ENCODE measurements around the gene ACOT6.
"Not testable (repeated sequence)": the region's sequence is repeated elsewhere in the genome, so short reads cannot be mapped to it uniquely, and the experiment has no call there.

ACOT6 gene, protein sequence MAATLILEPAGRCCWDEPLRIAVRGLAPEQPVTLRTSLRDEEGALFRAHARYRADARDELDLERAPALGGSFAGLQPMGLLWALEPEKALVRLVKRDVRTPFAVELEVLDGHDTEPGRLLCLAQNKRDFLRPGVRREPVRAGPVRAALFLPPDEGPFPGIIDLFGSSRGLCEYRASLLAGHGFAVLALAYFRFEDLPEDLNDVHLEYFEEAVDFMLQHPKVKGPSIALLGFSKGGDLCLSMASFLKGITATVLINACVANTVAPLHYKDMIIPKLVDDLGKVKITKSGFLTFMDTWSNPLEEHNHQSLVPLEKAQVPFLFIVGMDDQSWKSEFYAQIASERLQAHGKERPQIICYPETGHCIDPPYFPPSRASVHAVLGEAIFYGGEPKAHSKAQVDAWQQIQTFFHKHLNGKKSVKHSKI

DNA sequence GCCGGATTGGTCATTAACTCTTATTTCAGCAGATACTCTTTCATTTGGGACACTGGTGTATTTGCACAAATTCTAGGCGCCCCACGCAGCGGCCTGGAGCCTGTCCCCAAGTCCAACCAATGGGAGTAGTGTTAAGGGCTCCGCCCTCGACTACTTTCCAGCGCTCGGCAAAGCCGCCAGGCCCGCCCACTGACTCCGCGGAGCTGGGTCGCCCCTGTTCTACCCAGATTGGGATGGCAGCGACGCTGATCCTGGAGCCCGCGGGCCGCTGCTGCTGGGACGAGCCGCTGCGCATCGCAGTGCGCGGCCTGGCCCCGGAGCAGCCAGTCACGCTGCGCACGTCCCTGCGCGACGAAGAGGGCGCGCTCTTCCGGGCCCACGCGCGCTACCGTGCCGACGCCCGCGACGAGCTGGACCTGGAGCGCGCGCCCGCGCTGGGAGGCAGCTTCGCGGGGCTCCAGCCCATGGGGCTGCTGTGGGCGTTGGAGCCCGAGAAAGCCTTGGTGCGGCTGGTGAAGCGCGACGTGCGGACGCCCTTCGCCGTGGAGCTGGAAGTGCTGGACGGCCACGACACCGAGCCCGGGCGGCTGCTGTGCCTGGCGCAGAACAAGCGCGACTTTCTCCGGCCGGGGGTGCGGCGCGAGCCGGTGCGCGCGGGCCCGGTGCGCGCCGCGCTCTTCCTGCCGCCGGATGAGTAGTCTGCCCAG, at the start of gene ACOT6:
Gene ACOT6, plus strand, starts transcription at position 179 of the 707 bp plus-strand sequence. Its CDS starts 55 bp downstream, at position 234.
- peak; percentile 53 for DNase-seq (ENCODE audit: low read depth)

DNA sequence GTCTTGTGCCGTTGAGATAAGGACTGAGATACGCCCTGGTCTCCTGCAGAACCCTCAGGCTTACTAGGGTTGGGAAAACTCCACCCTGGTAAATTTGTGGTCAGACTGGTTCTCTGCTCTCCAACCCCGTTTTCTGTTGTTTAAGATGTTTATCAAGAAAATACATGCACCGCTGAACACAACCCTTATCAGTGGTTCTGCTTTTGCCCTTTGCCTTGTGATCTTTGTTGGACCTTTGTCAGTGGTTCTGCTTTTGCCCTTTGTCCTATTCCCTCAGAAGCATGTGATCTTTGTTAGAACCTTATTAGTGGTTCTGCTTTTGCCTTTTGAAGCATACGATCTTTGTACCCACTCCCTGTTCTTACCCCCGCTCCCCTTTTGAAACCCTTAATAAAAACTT, 49.6 kb upstream of the ACOT6 start:
- not testable (repeated sequence) for DNase-seq (ENCODE audit: low read depth)

DNA sequence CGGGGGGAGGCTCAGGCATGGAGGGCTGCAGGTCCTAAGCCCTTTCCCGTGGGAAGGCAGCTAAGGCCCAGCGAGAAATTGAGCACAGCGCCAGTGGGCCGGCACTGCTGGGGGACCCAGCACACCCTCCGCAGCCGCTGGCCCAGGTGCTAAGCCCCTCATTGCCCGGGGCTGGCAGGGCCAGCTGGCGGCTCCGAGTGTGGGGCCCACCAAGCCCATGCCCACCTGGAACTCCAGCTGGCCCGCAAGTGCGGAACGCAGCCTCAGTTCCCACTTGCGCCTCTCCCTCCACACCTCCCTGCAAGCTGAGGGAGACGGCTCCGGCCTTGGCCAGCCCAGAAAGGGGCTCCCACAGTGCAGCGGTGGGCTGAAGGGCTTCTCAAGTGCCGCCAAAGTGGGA, 45.9 kb upstream of the ACOT6 start:
- DNase-seq (ENCODE audit: low read depth): not testable (repeated sequence)

DNA sequence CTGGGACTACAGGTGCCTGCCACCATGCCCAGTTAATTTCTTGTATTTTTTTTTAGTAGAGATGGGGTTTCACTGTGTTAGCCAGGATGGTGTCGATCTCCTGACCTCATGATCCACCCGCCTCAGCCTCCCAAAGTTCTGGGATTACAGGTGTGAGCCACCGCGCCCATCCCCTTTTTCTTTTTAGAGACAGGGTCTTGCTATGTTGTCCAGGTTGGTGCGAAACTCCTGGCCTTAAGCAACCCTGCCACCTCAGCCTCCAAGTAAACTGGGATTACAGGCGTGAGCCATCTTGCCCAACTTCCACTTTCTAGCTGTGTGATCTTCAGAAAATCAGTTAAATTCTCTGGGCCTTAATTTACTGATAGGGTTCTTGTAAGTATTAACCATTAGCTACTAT, 45.4 kb upstream of the ACOT6 start:
- not testable (repeated sequence) for DNase-seq (ENCODE audit: low read depth)

DNA sequence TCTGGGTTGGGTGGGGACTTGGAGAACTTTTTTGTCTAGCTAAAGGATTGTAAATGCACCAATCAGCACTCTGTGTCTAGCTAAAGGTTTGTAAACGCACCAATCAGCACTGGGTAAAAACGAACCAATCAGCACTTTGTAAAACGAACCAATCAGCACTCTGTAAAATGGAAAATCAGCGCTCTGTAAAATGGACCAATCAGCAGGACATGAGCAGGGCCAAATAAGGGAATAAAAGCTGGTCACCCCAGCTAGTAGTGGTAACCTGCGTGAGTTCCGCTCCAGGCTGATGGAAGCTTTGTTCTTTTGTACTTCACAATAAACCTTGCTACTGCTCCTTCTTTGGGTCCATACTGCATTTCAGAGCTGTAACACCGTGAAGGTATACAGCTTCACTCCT, 45.0 kb upstream of the ACOT6 start:
- no peak for DNase-seq (ENCODE audit: low read depth)

DNA sequence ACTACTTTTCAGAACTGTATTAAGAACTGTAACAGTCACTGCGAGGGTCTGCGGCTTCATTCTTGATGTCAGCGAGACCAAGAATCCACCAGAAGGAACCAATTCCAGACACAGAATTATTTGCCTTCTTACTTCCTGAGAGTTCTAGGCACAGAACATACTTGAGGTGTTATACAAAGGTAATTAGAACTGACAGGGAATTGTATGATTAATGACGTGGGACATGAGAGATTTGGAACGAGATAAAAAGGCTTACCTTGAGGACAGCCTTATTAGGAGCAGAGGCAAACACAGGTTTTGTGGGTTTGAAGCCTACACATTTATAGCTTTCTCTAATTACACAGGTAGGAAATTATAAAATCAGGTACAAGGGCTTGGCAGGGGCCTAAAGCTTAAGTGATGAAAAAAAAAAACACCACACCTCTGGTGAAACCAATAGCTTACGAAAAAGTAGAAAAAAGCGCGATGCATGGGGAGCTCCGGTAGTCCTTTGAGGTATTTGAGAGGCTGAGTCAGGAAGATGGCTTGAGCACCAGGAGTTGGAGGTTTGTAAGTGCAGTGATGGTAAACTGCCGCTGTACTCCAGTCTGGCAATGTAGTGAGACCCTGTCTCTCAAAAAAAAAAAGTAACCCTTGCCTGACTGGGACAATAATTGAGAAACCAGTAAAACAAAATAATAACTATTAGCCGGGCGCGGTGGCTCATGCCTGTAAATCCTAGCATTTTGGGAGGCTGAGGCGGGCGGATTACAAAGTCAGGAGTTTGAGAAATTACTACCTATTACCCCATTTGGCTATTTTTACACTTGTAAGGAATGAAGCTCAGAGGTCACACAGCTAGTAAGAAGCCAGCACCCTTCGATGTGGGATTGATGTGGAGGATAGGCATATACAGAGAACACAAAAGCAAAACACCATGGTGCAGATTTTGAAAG, 44.1 kb upstream of the ACOT6 start:
- no peak for DNase-seq (ENCODE audit: low read depth)

DNA sequence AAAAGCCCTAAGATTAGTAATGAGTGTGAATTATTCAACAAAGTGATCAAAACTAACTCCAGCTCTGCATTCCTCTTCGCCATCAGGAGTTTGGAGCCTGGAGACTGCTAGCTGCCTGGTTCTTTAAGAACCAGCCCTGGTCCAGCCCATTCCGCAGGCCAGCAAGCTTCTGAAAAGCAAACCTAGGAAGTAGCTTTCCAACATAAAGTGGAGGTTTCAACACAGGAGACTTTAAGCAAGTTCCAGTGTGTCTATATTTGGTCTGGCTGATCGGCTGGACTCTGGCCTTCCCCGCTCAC, 43.5 kb upstream of the ACOT6 start:
- not testable (repeated sequence) for DNase-seq (ENCODE audit: low read depth)

DNA sequence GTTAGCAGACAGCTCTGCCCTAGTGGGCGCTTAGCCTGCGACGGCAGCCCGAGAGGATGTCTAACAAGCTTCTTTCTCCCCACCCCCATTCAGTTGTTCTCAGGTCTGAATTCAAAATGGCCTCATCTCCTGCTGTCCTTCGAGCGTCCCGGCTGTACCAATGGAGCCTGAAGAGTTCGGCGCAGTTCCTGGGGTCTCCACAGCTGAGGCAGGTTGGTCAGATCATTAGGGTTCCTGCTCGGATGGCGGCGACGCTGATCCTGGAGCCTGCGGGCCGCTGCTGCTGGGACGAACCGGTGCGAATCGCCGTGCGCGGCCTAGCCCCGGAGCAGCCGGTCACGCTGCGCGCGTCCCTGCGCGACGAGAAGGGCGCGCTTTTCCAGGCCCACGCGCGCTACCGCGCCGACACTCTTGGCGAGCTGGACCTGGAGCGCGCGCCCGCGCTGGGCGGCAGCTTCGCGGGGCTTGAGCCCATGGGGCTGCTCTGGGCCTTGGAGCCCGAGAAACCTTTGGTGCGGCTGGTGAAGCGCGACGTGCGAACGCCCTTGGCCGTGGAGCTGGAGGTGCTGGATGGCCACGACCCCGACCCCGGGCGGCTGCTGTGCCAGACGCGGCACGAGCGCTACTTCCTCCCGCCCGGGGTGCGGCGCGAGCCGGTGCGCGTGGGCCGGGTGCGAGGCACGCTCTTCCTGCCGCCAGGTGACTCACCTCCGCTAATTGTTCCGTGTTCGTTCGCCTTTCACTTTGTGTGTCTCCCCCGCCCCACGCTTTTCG, 42.9 kb upstream of the ACOT6 start, which contains the start of gene ACOT2:
Gene ACOT2, plus strand, starts transcription at position 29 of the 774 bp plus-strand sequence. Its CDS starts 28 bp downstream, at position 57.
- DNase-seq (ENCODE audit: low read depth): peak; percentile 77

DNA sequence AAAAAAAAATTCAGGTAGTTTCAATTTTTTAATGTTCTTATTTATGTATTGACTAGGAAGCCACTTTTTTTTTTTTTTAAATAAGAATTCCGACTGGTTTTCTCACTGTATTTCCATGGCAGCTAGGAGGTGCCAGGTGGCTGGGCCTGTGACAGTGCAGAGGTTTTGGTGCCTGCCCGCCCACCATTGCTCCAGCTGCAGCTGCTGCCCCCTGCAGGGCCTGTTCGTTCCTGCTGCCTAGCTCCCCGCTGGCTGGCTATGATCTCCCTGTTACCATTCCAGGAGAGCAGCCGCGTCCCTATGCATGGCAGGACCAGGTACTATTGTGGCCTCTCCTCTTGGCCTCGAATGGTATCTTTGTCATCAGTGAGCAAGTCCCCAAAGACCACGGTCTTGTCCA, 41.4 kb upstream of the ACOT6 start:
- peak; percentile 53 for DNase-seq (ENCODE audit: low read depth)

DNA sequence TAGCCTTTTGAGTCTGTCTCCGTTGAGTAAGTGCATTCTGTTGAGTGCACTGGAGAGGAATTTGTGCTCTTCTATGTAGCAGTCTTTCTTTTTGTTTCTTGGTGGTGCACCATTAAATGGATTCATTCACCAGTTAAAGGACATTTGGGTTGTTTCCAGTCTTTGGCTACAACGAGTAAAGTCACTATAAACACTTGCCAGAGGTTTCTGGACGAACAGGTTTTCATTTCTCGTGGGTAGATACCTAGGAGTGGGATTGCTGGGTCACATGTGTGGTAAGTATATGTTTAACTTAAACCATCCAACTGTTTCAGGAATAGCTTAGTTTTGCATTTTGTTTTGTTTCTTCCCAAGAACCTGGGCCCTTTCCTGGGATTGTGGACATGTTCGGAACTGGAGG, 39.3 kb upstream of the ACOT6 start:
- not testable (repeated sequence) for DNase-seq (ENCODE audit: low read depth)

DNA sequence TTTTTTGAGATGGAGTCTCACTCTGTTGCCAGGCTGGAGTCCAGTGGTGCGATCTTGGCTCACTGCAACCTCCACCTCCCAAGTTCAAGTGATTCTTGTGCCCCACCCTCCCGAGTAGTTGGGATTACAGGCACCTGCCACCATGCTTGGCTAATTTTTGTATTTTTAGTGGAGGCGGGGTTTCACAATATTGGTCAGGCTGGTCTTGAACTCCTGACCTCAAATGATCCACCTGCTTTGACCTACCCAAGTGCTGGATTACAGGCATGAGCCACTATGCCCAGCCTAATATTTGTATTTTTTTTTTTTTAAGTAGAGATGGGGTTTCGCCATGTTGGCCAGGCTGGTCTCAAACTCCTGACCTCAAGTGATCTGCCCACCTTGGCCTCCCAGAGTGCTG, 38.6 kb upstream of the ACOT6 start:
- DNase-seq (ENCODE audit: low read depth): not testable (repeated sequence)

DNA sequence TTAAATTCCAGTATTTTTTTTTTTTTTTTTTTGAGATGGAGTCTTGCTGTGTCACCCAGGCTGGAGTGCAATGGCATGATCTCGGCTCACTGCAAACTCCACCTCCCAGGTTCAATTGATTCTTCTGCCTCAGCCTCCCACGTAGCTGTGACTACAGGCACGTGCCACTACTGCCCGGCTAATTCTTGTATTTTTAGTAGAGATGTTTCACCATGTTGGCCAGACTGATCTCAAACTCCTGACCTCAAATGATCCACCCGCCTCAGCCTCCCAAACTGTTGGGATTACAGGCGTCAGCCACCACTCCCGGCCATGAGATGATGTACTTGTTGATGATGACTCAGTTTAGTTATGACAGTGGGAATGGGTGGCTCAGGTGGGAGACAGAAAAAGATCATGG, 38.1 kb upstream of the ACOT6 start:
- not testable (repeated sequence) for DNase-seq (ENCODE audit: low read depth)

DNA sequence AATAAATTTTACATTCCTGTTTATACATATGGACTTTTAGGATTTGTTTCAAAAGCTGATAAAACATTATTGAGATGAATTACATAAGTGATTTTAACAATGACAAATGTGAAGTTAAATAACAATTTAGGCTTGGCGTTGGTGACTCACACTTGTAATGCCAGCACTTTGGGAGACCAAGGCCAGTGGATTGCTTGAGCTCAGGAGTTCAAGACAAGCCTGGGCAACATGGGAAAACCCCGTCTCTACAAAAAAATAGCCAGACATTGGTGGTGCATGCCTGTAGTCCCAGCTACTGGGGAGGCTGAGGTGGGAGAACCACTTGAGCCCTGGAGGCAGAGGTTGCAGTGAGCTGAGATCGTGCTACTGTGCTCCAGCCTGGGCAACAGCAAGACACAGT, 35.9 kb upstream of the ACOT6 start:
- DNase-seq (ENCODE audit: low read depth): no peak

DNA sequence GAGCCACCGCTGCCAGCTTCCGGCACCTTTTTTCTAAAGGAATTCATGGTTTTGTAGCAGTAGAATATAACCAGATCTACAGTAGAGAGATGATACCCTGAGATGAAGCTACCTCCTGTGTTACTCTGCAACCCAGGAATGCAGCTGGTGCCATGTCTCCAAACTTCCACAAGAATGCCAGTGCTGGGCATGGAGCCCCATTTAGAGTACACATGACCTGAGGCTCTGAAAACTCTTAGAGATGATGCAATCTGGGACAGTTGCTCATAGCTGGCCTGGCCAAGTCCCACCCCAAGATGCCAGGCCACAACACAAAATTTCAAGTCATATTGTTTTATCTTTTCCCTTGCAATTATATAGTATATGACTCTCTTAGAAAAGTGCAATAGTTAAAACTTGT, 35.1 kb upstream of the ACOT6 start:
- not testable (repeated sequence) for DNase-seq (ENCODE audit: low read depth)

DNA sequence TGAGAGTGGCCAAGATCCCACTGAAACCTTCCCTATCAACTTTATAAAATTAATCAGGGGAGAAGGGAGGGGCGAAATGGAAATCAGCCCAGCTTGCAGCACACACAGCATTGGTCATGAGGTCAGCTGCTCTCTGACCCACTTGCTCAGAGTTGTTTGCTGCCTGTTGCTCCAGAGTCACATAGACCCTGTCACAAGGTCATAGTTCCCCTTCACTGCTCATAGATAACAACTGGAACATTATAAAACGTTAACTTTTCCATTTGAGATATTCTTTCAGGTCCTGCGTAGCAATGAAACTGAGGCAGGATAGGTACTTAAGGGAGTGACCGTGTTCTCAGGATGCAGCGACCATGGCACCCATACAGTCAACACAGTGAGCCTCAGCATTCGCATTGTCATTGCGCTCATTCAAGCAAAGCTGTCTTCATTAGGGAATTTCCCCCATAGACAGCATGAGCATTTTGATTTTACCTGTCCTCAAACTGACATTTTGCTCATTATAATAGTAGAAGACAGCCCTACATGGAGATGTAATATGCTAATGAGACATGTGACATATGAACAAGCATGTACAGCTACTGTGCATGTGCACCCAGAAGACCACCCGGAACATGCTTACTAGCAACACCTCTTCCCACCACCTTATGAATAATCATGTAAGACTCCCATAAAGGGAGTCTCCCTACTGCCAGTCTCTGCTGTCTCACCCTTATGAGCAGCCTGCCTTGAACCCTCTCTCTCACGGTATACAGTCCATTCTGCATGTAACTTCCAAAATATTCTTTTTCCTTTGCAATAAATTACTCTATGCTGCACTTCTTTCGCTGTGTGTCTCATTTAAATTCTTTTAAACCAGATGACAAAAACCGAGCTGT, 30.0 kb upstream of the ACOT6 start:
- DNase-seq (ENCODE audit: low read depth): not testable (repeated sequence)

DNA sequence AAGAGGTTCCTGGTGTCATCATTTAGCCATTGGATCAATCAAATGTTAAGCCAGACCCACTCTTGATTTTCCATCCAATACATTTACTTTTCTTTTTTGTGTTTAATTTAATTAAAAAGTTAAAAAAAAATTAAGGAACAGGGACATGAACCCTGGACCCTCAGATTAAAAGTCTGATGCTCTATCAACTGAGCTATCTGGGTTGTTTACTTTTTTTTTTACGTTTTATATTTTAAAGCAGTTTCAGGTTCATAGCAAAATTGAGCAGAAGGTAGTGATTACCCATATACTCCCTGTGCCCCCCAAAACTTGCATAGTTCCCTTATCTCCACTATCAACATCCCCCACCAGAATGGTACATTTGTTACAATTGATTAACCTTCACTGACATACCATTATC, 23.6 kb upstream of the ACOT6 start:
- DNase-seq (ENCODE audit: low read depth): no peak

DNA sequence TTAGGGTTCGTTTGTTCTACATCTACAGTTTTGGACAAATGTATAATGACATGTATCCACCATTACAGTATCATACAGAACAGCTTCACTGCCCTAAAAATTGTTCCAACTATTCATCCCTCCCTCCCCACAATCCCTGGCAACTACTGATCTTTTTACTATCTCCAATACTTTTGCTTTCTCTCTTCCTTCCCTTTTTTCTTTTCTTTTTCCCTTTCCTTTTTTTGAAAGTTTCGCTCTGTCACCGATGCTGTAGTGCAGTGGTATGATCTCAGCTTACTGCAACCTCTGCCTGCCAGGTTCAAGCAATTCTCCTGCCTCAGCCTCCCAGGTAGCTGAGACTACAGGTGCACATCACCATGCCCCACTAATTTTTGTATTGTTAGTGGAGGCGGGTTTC, 23.2 kb upstream of the ACOT6 start:
- DNase-seq (ENCODE audit: low read depth): no peak

DNA sequence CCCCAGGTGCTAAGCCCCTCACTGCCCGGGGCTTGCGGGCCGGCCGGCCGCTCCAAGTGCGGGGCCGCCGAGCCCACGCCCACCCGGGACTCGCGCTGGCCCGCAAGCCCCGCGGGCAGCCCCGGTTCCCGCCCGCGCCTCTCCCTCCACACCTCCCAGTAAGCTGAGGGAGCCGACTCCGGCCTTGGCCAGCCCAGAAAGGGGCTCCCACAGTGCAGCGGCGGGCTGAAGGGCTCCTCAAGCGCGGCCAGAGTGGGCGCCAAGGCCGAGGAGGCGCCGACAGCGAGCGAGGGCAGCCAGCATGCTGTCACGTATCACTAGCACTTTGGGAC, 21.7 kb upstream of the ACOT6 start:
- not testable (repeated sequence) for DNase-seq (ENCODE audit: low read depth)

DNA sequence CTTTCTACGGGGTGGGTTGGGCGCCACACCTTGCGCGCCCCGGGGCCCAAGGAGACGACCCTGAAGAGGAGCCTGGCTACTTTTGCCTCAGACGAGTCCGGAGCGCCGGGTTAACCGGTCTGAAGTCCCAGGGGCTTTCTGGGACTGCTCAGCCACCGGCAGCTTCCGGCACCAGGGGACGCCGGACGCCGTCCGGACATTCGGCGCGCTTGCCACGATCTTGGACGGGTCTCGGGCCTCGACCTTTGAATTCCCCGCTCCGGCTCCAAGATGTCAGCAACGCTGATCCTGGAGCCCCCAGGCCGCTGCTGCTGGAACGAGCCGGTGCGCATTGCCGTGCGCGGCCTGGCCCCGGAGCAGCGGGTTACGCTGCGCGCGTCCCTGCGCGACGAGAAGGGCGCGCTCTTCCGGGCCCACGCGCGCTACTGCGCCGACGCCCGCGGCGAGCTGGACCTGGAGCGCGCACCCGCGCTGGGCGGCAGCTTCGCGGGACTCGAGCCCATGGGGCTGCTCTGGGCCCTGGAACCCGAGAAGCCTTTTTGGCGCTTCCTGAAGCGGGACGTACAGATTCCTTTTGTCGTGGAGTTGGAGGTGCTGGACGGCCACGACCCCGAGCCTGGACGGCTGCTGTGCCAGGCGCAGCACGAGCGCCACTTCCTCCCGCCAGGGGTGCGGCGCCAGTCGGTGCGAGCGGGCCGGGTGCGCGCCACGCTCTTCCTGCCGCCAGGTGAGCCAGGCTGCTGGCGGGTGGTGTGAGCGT, 20.4 kb upstream of the ACOT6 start, which contains the start of gene ACOT4:
Gene ACOT4, plus strand, starts transcription at position 184 of the 760 bp plus-strand sequence. Its CDS starts 87 bp downstream, at position 271.
- peak; percentile 39 for DNase-seq (ENCODE audit: low read depth)

DNA sequence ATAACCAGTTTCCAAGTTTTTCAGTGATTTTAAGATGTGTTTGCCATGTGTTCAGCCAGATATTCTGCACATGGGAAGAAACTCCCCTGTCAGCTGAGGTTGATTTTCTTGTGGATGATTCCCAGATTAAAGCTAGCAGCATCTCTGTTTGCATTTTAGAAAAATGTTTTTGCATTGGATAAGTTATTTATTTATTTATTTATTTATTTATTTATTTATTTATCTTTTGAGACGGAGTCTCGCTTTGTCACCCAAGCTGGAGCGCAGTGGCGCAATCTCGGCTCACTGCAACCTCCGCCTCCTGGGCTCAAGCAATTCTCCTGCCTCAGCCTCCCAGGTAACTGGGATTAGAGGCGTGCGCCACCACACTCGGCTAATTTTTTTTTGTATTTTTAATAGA, 17.8 kb upstream of the ACOT6 start:
- no peak for DNase-seq (ENCODE audit: low read depth)

Measured in activated T-cell treated with anti-CD3 and anti-CD28 coated beads for 24 hours (primary cell).